SKM-1 (cell line): Measurements from ENCODE around the gene PLCL2.
"Not testable (repeated sequence)": the region's sequence is repeated elsewhere in the genome, so short reads cannot be mapped to it uniquely, and the experiment has no call there.

Source experiments
- DNase-seq: peaks from one replicate; lab custom pipeline; 2025; ENCODE audit not compliant: unreplicated experiment; lab: John Stamatoyannopoulos, UW

PLCL2 gene

DNA sequence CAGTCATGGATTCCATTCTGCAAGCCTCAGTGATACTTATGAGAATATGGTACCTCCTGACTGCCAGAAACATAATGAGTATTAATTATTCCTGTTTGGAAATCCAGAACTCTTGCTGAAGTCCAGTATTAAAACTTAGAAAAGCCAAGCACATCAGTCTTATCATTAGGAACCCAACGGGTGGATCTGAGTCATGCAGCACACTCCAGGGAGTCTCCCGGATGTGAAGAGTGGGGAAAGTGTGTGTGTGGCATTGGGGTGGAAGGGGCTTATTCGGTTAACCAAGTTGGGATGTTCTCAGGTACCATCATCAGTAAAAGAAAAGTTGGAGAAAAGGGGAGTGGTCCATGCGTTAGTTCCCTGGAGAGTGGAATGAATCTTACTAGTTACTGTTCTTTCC, 181.1 kb downstream of the PLCL2 start:
- no peak for DNase-seq

DNA sequence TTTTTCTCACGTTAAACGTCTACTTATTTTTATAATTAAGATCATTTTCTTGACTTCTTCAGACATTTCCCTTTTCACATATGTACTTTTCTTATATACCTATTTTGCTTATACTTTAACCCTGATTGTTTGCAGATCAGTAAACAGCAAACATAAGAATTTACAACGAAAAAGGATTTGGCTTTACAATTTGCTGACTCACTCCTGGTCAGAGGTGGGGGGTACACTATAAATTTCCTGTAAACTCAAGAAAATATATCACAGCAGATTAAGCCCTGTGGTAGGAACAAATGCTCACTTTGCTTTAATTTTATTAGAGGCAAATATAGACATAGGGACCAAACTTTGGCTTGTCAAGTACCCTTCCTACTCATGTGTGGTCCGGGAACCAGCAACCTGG, 185.0 kb downstream of the PLCL2 start:
- DNase-seq: no peak

DNA sequence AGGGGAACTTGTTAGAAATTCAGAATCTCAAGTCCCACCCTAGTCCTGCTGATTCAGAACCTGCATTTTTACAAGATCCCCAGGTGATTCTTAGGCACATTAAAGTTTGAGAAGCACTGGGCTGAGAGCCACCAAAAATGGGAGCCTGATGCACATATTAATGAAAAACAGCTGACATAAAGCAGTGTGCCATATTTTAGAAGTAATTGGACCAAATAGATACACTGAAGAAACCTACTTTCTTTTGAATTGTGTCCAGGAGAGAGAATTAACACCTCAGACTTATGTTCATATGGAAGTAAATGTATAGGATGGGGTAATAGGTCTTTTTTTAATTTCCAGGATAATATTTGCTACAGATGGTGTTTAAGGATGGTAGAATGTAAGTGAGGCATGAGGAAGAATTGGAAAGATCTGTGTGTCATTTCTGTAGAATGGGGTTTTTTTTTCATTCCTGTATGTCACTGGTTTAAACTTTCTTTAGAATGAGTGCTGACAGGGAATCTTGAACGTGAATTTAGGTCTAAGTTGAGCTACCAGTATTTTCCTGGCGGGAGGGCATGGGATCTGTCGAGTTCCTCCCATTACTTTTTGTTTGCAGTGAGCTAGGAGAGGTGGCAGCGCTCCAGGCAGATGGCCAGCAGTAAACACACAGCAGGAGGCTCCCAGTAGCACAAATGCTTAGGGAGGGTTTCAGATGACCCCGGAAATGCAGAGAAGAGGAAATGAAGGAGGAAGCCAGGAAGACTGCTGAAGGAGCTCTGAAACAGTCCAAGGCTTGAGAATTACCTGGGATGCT, 185.6 kb downstream of the PLCL2 start:
- DNase-seq: no peak

DNA sequence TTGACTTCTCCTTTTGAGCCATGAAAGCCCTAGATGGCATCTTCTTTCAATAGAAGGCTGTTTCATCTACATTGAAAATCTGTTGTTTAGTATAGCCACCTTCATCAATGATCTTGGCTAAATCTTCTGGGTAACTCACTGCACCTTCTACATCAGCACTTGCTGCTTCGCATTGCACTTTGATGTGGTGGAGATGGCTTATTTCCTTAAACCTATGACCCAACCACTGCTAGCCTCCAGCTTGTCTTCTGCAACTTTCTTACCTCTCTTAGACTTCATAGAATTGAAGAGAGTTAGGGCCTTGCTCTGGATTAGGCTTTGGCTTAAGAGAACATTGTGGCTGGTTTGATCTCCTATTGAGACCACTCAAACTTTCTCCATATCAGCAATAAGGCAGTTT, 189.8 kb downstream of the PLCL2 start:
- no peak for DNase-seq

DNA sequence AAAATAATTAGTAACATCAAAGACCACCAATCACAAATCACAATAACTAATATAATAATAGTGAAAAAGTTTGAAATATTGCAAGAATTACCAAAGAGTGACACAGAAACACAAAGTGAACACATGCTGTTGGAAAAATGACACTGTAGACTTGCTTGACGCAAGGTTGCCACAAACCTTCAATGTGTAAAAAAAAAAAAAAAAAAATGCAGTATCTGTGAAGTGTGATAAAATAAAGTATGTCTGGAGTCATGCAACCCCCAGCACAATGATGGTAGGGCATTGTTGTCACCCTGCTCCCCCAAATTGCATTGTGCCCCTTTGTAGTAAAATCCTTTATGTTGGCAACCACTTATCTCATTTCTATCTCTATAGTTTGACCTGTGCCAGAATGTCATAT, 190.6 kb downstream of the PLCL2 start:
- no peak for DNase-seq

DNA sequence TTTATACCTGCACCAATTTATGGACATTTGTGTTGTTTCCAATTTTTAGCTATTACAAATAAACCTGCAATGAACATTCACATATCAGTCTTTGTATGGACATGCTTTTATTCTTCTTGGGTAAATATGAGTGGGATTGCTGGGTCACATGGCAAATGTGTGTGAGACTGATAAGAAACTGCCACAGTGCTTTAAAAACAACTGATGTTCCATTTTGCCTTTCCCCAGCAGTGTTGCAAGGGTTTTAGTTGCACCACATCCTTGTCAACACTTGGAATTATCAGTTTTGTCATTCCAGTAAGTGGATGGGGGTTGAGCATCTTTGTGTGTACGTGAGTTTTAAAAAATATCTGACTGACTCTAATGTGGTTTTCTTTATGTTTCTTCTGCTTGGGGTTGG, 191.2 kb downstream of the PLCL2 start:
- no peak for DNase-seq

DNA sequence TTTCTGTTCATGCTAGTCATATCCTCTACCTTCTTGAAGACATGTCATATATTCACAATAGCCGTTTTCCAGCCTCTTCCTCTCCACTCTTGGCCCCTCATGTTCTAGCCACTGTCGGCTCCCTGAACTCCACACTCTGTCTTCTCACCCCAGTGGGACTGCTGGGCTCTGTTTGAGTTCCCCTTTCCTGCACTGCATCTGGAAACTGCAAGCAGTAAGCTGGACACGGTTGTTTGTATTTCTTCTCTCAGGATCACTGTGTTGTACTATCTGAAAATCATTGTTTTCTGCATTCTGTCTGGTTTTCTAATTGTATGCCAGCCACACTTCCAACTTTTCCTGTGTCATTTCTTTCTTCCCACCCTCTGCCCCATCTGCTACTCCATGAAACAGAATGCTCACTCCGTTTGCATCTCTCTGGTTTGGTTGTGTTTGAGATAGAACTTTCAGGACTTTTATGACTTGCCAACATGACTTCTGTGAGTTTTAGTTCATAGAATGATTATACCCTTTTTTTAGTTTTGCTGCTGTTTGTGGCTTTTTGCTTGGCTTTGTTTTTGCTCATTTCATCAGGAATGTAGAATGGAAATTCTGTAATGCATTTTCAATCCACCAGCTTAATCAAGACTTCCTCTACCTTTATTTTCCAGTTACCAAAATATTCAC, 192.3 kb downstream of the PLCL2 start:
- no peak for DNase-seq

DNA sequence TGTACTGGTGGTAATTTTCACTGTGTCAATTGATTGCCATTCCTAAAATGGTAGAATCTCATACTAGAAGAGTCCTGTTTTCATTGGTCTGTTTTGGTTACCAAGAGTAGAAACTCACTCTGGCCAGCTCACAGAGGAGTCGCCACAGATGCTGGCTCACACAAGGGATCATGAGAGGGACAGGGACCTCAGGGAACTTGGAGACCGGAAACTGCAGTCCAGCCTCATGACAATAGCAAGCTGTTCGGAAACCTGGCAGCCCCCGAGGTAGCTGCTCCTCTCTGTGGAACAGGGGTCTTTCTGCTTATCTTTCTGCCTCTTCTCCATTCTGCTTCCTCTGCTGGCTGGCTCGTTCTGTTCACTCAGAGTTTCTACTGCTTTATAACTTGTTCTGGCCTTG, 192.9 kb downstream of the PLCL2 start:
- DNase-seq: no peak

DNA sequence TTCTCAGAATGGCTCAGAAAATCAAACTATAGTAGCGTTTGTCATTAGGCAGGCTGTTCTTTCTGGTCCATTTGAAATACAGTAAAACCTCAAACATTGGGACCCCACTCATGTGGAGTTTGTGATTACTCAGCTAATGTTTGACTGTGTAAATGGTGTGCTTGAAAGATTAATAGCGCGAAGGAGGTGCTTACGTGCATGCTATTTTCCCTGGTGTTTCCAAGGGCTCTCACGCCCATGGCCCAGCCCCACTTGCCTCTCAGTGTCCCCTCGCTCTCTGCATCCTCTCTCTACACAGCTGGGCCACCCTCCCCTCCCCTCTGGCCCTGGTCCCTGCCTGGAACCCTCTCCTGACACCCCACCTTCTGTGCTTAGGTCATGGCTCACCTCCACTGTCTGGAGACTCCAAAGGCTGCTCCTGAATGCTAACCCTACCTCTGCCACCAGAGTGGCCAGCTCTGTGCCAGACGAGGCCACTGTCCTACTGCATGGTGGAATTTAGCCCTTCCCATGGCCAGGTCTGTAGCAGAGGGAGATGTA, 194.2 kb downstream of the PLCL2 start:
- no peak for DNase-seq

DNA sequence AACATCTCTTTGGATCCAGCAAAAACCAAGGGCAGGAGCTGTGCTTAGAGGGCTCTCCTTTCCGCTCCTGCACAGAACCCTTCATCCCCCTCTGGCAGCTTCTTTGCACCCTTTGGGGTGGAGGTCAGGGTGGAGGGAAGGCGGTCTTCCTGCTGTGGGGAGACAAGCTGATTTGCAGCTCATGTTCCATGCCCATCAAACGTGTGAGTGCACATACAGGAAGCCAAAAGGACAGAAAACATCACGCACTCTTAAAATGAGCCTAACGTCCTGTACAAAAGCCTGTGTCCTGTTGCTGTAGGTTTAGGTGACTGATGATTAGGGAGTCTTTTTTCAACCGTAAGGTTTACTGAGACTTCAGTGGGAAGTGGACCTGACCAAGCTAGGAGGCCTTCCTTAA, 195.2 kb downstream of the PLCL2 start:
- DNase-seq: no peak

DNA sequence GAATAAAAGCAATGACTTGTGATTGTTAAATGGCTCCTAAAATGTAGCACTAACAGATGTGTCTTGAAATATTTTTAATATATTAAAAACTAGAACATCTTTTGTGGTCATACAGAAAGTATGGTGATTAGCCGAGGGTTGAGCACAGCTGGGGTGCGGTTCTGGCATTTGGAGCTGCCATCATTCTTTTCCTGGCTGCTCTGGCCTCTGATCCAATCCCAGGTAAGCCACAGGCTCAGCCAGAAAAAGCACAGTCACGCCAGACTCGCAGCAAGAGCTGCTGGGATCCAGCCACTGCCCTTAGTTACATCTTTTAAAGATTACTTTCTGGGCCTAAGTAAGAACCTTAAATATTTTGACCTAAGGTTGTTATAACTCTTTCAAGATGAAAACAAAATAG, 196.8 kb downstream of the PLCL2 start:
- DNase-seq: no peak

DNA sequence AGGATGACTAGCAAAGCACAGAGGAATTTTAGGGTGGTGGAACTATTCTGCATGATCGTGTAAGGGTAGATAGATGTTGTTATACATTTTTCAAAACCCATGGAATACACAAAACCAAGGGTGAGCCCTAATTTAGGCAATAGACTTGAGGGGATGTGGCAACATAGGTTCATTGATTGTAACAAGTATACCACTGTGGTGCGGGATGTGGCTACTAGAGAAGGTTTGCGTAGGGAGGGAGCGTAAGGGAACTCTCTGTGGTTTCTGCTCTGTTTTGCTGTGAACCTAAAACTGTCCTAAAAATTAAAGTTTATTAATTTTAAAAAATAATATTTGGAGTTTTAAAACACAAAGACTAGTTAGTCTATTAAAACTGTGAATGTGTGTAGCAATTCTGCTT, 202.8 kb downstream of the PLCL2 start:
- DNase-seq: no peak

DNA sequence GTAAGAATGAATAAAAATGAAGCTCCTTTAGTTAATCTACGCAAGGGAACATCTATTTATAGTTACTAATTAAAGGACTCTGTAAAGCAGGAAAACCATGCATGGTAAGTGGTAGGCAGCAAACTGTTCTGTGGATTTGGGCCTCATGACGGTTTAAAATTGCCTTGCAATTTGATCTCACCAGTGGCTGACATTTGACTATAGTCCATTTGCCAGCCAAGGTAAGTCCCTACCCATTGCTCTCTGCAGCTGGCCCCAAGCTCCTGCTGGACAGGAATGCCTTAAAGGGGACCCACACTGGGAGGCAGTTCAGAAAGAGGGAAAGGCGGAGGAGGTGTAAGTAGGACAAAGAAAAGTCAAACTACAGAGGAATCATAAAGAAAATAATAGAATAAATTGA, 203.3 kb downstream of the PLCL2 start:
- no peak for DNase-seq

DNA sequence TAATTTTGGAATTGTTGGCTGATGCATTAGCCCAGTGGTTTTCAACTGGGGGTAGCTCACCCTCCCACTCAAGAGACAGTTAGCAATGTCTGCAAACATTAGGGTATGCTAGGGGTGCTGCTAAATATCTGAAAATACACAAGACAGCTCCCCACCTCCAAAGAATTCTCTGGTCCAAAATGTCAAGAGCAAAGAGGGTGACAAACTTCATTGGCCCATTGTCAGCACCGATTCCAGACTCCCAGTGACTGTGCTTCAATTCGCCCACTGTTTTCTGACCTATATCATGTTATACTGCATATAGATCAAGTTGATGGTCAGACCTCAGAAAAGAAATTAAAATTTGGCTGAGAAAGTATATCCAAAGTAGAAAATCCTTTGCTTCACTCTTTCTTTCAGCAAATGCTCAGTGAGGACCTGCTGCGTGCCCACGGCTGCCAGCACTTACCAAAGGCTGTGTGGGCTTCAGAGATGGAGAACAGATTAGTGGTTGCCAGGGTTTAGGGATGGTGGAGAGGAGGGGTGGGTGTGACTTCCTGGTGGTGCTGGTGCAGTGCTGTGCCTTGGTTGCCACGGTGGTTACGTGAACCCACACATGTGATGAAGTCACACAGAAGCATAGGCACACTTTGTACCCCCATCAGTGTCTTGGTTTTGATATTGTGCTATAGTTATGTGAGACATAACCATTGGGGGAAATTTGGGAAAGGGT, 204.0 kb downstream of the PLCL2 start:
- no peak for DNase-seq

DNA sequence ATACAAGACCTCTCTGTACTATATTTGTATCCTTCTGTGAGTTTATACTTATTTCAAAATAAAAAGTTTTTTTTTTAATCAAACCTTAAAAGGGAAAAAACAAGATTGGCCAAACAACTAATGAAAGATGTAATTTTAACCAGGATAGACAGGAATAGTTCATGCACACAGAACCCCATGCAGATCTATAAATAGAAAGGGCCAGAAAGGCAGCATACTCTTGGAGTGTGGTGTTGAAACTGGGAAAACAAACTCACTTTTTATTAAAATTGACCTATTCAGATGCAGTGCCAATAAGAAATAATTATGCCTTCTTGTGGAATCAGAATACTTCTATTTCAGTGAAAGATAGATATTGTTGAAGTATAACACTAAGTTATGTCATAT, 204.6 kb downstream of the PLCL2 start:
- no peak for DNase-seq

DNA sequence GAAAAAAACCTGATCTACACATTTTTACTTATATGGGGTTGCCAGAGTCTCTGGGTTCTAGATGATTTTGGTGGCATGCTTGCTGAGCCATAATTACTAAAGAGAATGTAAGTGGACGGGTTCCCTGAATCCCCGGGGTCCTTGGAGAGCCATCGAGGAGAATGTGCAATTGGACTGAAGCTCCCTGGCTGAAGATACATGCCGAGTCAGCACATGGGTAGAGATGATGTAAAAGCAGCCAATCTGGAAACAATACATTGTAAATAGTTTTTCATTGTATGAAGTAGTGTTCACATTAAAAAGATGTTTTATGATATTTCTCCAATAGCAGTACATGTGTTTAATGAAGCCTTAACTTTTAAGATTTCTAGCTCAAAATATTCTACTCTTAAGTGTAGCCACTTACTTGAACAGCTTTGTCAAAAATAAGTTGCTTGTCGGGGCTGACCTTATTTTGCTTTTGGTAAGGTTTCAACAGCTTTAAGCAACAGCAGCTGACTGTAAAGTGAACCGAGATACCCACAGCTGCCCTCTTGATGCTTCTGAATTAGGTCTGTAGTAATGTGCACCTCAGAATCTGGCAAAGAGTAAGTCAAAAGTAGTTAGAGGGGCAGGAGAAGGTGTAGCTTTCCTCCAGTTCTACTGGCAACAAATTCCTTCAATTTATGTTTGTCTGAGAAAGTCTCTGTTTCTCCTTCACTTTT, 205.7 kb downstream of the PLCL2 start:
- no peak for DNase-seq

DNA sequence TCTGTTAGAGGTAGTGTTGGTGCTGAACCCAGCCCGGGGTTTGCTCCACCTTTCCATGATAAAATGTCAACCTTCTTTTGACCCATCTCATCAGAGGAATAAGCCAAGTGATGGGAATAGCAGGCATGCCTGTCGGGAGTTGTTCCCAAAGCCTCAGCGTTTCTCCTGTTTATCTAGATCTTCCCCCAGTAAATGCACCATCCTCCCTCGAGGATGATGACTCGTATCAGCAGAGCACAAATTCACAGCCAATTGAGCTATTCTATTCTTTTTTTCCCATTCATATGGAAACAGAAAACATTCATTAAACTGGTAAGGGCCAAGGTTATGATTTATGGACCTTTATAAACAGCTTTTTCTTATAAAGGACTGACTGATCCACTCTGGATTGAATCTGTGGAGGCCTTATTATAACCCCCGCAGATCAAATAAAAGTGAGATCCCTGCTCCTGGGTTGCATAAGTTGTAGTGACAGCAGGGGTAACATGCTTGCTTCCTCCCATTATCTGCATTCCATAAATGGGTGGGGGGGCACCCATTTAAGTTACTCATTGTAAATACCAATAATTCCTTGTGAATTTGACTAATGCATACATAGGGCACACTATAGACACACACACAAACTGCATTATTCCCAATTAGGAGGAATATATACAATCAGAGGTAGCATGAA, 207.3 kb downstream of the PLCL2 start:
- no peak for DNase-seq

DNA sequence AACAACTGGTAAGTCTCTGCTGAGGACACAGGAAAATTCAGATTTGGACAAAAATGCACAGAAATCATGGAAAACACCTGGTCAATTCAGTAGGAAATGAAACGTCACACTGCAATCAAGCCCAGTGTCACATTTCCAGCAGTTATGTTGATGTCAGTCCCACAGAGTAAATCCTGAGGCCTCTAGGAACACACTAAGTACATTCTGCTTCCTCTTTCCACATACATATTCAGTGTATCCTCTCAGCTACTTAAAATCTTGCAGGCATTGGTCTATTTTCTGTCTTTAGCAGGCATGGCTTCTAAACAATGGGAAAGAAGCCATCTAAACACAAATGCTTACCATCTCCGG, 207.8 kb downstream of the PLCL2 start:
- DNase-seq: no peak

DNA sequence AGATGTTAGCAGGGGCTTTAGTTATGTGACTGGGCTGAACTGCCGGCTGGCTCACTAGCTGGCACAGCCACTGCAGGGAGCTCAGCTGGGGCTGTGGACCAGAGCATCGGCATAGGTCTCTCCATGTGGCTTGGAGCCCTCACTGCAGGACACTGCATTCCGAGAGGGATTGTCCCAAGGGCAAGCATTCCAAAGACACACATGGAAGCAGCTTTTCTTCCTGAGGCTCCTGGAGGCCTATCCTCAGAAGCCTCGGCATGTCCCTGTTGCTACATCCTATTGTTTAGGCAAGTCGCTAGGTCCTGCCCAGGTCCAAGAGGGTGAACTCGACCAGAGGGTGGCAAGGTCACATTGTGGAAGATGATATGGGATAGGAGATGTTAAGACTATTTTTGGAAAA, 209.8 kb downstream of the PLCL2 start:
- no peak for DNase-seq

DNA sequence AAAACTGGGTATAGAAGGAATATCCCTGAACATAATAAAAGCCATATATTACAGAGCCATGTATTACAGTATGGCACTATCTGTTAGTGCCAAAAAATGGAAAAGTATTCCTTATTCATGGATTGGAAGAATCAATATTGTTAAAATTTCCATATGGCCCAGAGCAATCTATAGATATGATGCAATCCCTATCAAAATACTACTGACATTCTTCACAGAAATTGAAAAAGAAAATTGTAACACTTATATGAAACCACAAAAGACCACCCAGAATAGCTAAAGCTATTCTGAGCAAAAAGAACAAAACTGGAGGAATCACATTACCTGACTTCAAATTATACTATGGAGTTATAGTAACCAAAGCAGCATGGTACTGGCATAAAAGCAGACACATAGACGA, 218.8 kb downstream of the PLCL2 start:
- DNase-seq: no peak

DNA sequence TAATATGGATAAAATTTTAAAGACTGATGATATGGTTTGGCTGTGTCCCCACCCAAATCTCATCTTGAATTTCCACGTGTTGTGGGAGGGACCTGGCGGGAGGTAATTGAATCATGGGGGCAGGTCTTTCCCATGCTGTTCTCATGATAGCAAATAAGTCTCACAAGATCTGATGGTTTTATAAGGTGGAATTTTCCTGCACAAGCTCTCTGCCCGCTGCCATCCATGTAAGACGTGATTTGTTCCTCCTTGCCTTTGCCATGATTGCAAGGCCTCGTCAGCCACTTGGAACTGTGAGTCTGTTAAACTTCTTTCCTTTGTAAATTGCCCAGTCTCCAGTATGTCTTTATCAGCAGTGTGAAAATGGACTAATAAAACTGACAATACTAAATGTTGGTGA, 222.0 kb downstream of the PLCL2 start:
- not testable (repeated sequence) for DNase-seq
